ENCODE measurements around the gene PDCD1. TPM values are rescaled to one million over a fixed set of nuclear protein-coding genes. Genes with fewer than 3 reads are reported as not detected.

PDCD1 gene
- total and polyA plus RNA-seq, 2 of the 13 experiments (the other 11 are each of a cell fraction or from before 2014, with no cell fraction given) = 0.04 TPM; not detected in 1

DNA sequence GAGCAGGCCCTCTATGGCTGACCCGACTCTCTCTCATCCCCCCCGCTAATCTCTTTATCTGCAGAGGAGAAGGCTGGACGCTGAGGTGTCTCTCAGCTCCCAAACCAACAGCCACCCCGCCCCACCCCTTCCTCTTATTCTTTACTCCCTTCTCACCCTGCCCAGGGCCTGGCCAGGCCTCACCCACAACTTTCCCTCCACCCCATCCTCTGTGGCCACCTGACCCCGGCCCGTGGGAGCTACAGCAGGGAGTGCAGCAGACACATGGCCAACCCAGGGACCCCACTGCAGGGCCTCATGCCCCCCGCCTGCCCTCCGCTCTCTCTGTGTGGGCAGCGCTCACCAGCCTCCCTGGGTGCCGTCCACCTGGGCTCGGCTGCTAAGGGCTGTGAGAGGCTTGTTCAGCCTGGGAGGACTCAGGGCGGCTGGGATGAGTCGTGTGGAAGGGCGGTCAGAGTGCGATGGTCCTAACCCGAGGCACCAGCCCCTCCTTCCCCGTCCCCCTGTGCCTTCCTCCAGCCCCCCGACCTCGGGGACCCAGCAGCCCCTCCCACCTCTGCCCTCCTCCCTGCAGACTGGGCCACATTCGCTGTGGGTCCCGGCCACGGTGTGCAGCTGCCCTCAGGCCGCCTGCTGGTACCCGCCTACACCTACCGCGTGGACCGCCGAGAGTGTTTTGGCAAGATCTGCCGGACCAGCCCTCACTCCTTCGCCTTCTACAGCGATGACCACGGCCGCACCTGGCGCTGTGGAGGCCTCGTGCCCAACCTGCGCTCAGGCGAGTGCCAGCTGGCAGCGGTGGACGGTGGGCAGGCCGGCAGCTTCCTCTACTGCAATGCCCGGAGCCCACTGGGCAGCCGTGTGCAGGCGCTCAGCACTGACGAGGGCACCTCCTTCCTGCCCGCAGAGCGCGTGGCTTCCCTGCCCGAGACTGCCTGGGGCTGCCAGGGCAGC, 42.9 kb downstream of the PDCD1 start (continued):
- TF ChIP-seq CBX2 (IDR thresholded peaks at IDR 0.05; ENCODE audit: low read depth, low read length) (no peak), CBX2 (CRISPR knock-in tag; IDR thresholded peaks at IDR 0.05; ENCODE audit: low read depth) (no peak), HDAC6 (IDR thresholded peaks at IDR 0.05; ENCODE audit: low read depth, low read length) (no peak), POGZ (CRISPR knock-in tag; IDR thresholded peaks at IDR 0.05) (no peak), RBM22 (optimal IDR thresholded peaks at IDR 0.05; ENCODE audit: low read length) (no peak), ZBTB38 (CRISPR knock-in tag; IDR thresholded peaks at IDR 0.05) (peak; percentile 53), ZNF354B (CRISPR knock-in tag; IDR thresholded peaks at IDR 0.05) (no peak)
- TF ChIP-seq, protein P1, sequence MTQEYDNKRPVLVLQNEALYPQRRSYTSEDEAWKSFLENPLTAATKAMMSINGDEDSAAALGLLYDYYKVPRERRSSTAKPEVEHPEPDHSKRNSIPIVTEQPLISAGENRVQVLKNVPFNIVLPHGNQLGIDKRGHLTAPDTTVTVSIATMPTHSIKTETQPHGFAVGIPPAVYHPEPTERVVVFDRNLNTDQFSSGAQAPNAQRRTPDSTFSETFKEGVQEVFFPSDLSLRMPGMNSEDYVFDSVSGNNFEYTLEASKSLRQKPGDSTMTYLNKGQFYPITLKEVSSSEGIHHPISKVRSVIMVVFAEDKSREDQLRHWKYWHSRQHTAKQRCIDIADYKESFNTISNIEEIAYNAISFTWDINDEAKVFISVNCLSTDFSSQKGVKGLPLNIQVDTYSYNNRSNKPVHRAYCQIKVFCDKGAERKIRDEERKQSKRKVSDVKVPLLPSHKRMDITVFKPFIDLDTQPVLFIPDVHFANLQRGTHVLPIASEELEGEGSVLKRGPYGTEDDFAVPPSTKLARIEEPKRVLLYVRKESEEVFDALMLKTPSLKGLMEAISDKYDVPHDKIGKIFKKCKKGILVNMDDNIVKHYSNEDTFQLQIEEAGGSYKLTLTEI (CRISPR knock-in tag; conservative IDR thresholded peaks at IDR 0.05) = no peak
- TF ChIP-seq, protein P2, sequence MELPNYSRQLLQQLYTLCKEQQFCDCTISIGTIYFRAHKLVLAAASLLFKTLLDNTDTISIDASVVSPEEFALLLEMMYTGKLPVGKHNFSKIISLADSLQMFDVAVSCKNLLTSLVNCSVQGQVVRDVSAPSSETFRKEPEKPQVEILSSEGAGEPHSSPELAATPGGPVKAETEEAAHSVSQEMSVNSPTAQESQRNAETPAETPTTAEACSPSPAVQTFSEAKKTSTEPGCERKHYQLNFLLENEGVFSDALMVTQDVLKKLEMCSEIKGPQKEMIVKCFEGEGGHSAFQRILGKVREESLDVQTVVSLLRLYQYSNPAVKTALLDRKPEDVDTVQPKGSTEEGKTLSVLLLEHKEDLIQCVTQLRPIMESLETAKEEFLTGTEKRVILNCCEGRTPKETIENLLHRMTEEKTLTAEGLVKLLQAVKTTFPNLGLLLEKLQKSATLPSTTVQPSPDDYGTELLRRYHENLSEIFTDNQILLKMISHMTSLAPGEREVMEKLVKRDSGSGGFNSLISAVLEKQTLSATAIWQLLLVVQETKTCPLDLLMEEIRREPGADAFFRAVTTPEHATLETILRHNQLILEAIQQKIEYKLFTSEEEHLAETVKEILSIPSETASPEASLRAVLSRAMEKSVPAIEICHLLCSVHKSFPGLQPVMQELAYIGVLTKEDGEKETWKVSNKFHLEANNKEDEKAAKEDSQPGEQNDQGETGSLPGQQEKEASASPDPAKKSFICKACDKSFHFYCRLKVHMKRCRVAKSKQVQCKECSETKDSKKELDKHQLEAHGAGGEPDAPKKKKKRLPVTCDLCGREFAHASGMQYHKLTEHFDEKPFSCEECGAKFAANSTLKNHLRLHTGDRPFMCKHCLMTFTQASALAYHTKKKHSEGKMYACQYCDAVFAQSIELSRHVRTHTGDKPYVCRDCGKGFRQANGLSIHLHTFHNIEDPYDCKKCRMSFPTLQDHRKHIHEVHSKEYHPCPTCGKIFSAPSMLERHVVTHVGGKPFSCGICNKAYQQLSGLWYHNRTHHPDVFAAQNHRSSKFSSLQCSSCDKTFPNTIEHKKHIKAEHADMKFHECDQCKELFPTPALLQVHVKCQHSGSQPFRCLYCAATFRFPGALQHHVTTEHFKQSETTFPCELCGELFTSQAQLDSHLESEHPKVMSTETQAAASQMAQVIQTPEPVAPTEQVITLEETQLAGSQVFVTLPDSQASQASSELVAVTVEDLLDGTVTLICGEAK (IDR thresholded peaks at IDR 0.05) = no peak
- TF ChIP-seq, protein P2 (CRISPR knock-in tag; IDR thresholded peaks at IDR 0.05) = no peak
- TF ChIP-seq, protein P3, sequence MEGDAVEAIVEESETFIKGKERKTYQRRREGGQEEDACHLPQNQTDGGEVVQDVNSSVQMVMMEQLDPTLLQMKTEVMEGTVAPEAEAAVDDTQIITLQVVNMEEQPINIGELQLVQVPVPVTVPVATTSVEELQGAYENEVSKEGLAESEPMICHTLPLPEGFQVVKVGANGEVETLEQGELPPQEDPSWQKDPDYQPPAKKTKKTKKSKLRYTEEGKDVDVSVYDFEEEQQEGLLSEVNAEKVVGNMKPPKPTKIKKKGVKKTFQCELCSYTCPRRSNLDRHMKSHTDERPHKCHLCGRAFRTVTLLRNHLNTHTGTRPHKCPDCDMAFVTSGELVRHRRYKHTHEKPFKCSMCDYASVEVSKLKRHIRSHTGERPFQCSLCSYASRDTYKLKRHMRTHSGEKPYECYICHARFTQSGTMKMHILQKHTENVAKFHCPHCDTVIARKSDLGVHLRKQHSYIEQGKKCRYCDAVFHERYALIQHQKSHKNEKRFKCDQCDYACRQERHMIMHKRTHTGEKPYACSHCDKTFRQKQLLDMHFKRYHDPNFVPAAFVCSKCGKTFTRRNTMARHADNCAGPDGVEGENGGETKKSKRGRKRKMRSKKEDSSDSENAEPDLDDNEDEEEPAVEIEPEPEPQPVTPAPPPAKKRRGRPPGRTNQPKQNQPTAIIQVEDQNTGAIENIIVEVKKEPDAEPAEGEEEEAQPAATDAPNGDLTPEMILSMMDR (CRISPR knock-in tag; IDR thresholded peaks at IDR 0.05) = no peak
